C4-2B (cell line): ENCODE measurements around the gene PPP1R14C.

Source experiments
- H3K27ac ChIP-seq: fragments of 450-650 bp; 2 replicates; pipeline ENCODE4 v1.5.1; 2017
- CTCF ChIP-seq: fragments of 450-650 bp; conservative IDR thresholded peaks from 2 replicates; pipeline ENCODE4 v1.5.1; 2017; ENCODE audit warnings: mild to moderate bottlenecking
- ZFX ChIP-seq: fragments of 450-650 bp; IDR thresholded peaks from 2 replicates; pipeline ENCODE4 v1.6.1; 2017

The PPP1R14C gene

GRCh38 chr6:150228072-150228733 is 85.4 kb downstream of the PPP1R14C start:
- no peak for TF ChIP-seq ZFX
- no peak for TF ChIP-seq CTCF
- H3K27ac ChIP-seq = no peak overlapping the region

- no peak overlapping the region for H3K27ac ChIP-seq
- TF ChIP-seq CTCF = no peak
- no peak for TF ChIP-seq ZFX
Measured at GRCh38 chr6:150229436-150230163, 86.8 kb downstream of the PPP1R14C start.

- TF ChIP-seq ZFX = no peak
- TF ChIP-seq CTCF = no peak
- H3K27ac ChIP-seq = no peak overlapping the region
Measured at GRCh38 chr6:150230164-150230561, 87.3 kb downstream of the PPP1R14C start.

GRCh38 chr6:150230832-150231524 is 88.1 kb downstream of the PPP1R14C start:
- no peak overlapping the region for H3K27ac ChIP-seq
- no peak for TF ChIP-seq CTCF
- no peak for TF ChIP-seq ZFX

- H3K27ac ChIP-seq = no peak overlapping the region
- TF ChIP-seq CTCF (no peak), ZFX (no peak)
Measured at GRCh38 chr6:150231525-150231850, 88.6 kb downstream of the PPP1R14C start.

- no peak overlapping the region for H3K27ac ChIP-seq
- TF ChIP-seq ZFX (no peak), CTCF (no peak)
Measured at GRCh38 chr6:150233843-150234269, 91.0 kb downstream of the PPP1R14C start.

GRCh38 chr6:150235218-150235617 is 92.4 kb downstream of the PPP1R14C start:
- no peak overlapping the region for H3K27ac ChIP-seq
- no peak for TF ChIP-seq CTCF
- no peak for TF ChIP-seq ZFX
